Uterus (tissue), 2 donors: ENCODE data around the gene HOXA1.

Experiments used
- CTCF ChIP-seq, 4 experiments: fragments of 200-600 bp in 2 of 4; fragments of 450-650 bp in 2 of 4; sonication (generic) in 2 of 4; IDR thresholded peaks; one replicate each; pipeline ENCODE4 v1.5.1; 2016 to 2019; ENCODE audit warnings: antibody characterized with exemption in 4 of 4, mild to moderate bottlenecking in 2 of 4, moderate library complexity in 1 of 4
- POLR2A ChIP-seq, 2 donors: fragments of 450-650 bp; IDR thresholded peaks; one replicate each; pipeline ENCODE4 v1.6.1; 2016; ENCODE audit warnings: antibody characterized with exemption in 2 of 2, mild to moderate bottlenecking in 1 of 2, moderate library complexity in 1 of 2

DNA sequence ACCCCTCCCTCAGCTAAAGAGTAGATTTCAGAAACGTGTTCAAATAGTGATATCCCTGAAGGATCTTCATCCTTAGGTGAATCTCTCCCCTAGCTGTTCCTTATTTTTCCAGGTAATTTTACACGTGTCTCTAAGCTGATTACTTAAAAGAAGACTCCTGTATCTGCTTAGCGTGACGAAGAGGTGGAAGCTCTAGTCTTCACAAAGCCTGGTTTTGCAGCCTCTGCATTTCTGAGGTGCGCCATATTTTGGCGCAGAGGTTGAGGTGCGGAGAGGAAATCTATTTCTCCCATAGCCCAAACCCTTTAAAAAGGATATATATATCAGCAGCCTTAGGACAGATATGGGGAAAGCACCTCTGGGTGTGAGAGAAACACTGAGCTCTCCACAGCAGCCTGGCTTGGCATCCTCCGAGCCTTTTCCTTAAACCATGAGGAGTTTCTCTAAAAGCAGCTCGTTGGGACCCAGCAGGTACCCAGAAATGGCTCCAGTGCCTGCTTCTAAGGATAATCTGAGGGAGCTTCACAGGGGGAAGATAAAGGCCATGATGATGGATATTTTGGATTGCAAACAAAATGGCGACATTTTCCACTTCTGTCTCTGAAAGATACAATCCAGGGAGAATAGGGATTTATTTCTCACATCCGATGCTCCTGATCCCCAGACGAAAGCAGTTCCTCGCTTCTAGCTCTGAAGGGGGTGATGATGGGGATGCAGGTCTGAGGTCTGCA lies 9.7 kb upstream of the HOXA1 start:
- no peak for TF ChIP-seq CTCF (IDR thresholded peaks at IDR 0.05)
- TF ChIP-seq POLR2A (IDR thresholded peaks at IDR 0.05): no peak
